HepG2 (cell line): Measurements from ENCODE around the gene C11orf21. TPM values are rescaled to one million over a fixed set of nuclear protein-coding genes. Genes with fewer than 3 reads are reported as not detected.

Source experiments
- AGO2 ChIP-seq: fragments of 200-400 bp; formaldehyde crosslinking; optimal IDR thresholded peaks from 2 replicates; pipeline ENCODE3; 2017; ENCODE audit warnings: mild to moderate bottlenecking, low read depth, low read length, moderate library complexity
- CENPBD1 ChIP-seq: sonication (generic); formaldehyde crosslinking; IDR thresholded peaks from 2 replicates; pipeline ENCODE4 v1.8.0; 2022; ENCODE audit warnings: missing genetic modification reagents, low read depth, mild to moderate bottlenecking, borderline replicate concordance
- CHD4 ChIP-seq: fragments of 200-600 bp; sonication (generic); IDR thresholded peaks from 2 replicates; pipeline ENCODE4 v1.7.0; 2017; ENCODE audit warnings: mild to moderate bottlenecking, low read length, borderline replicate concordance
- CSRNP1 ChIP-seq: sonication (generic); formaldehyde crosslinking; IDR thresholded peaks from 2 replicates; pipeline ENCODE4 v1.8.1; 2023; ENCODE audit warnings: mild to moderate bottlenecking, missing genetic modification reagents
- DR1 ChIP-seq: sonication (generic); formaldehyde crosslinking; IDR thresholded peaks from 2 replicates; pipeline ENCODE4 v1.8.0; 2021; ENCODE audit warnings: mild to moderate bottlenecking, missing genetic modification reagents, inconsistent platforms
- HNRNPL ChIP-seq: fragments of 200-400 bp; formaldehyde crosslinking; IDR thresholded peaks from 2 replicates; pipeline ENCODE4 v1.6.1; 2017; ENCODE audit warnings: mild to moderate bottlenecking, low read depth, low read length
- JUNB ChIP-seq: sonication (generic); formaldehyde crosslinking; IDR thresholded peaks from 2 replicates; pipeline ENCODE4 v1.8.0; 2022; ENCODE audit warnings: missing genetic modification reagents, mild to moderate bottlenecking, borderline replicate concordance
- KAT8 ChIP-seq: IDR thresholded peaks from 2 replicates; pipeline ENCODE4 v1.6.1; 2016; ENCODE audit warnings: missing genetic modification reagents, missing compliant biosample characterization
- KDM3A ChIP-seq: IDR thresholded peaks from 2 replicates; pipeline ENCODE4 v1.6.1; 2018; ENCODE audit warnings: low read depth, missing compliant biosample characterization
- MEF2D ChIP-seq: sonication (generic); formaldehyde crosslinking; IDR thresholded peaks from 2 replicates; pipeline ENCODE4 v1.5.1; 2020; ENCODE audit warnings: mild to moderate bottlenecking, missing genetic modification reagents
- MTF1 ChIP-seq: sonication (generic); formaldehyde crosslinking; IDR thresholded peaks from 2 replicates; pipeline ENCODE4 v1.5.0; 2020; ENCODE audit warnings: missing genetic modification reagents
- NFKB2 ChIP-seq: sonication (generic); formaldehyde crosslinking; IDR thresholded peaks from 2 replicates; pipeline ENCODE4 v1.4.0; 2020; ENCODE audit warnings: missing genetic modification reagents, borderline replicate concordance
- NR1H2 ChIP-seq: sonication (generic); formaldehyde crosslinking; IDR thresholded peaks from 2 replicates; pipeline ENCODE4 v1.8.1; 2022; ENCODE audit warnings: low read depth, missing genetic modification reagents, borderline replicate concordance
- SIX4 ChIP-seq: sonication (generic); formaldehyde crosslinking; IDR thresholded peaks from 2 replicates; pipeline ENCODE4 v1.4.0; 2020; ENCODE audit warnings: missing genetic modification reagents
- SMAD9 ChIP-seq: sonication (generic); formaldehyde crosslinking; IDR thresholded peaks from 2 replicates; pipeline ENCODE4 v1.5.1; 2020; ENCODE audit warnings: mild to moderate bottlenecking, missing genetic modification reagents
- SOX13 ChIP-seq, 3 experiments: fragments of 450-650 bp in 1 of 3; sonication (generic) in 1 of 3; formaldehyde crosslinking in 1 of 3; IDR thresholded peaks in 2 of 3; conservative IDR thresholded peaks in 1 of 3; 2 replicates each; pipeline versions ENCODE4 v1.5.0 to v1.6.1; 2016 to 2020; ENCODE audit warnings: antibody characterized with exemption in 1 of 3, mild to moderate bottlenecking in 1 of 3, missing compliant biosample characterization in 1 of 3, missing genetic modification reagents in 1 of 3, moderate library complexity in 1 of 3
- TIGD3 ChIP-seq: sonication (generic); formaldehyde crosslinking; IDR thresholded peaks from 2 replicates; pipeline ENCODE4 v1.5.1; 2020; ENCODE audit warnings: mild to moderate bottlenecking, missing genetic modification reagents, borderline replicate concordance
- ZBTB34 ChIP-seq: sonication (generic); formaldehyde crosslinking; IDR thresholded peaks from 2 replicates; pipeline ENCODE4 v1.8.0; 2022; ENCODE audit warnings: mild to moderate bottlenecking, missing genetic modification reagents
- ZFP82 ChIP-seq: sonication (generic); formaldehyde crosslinking; IDR thresholded peaks from 2 replicates; pipeline ENCODE4 v1.5.1; 2020; ENCODE audit warnings: mild to moderate bottlenecking, missing genetic modification reagents, borderline replicate concordance
- ZNF160 ChIP-seq: sonication (generic); formaldehyde crosslinking; IDR thresholded peaks from 2 replicates; pipeline ENCODE4 v1.8.0; 2022; ENCODE audit warnings: mild to moderate bottlenecking, inconsistent platforms, missing genetic modification reagents
- ZNF263 ChIP-seq: sonication (generic); formaldehyde crosslinking; IDR thresholded peaks from 2 replicates; pipeline ENCODE4 v1.4.0; 2020; ENCODE audit warnings: missing genetic modification reagents
- ZNF383 ChIP-seq: sonication (generic); formaldehyde crosslinking; IDR thresholded peaks from 2 replicates; pipeline ENCODE4 v1.4.0; 2020; ENCODE audit warnings: missing genetic modification reagents, mild to moderate bottlenecking, borderline replicate concordance
- ZNF556 ChIP-seq: sonication (generic); formaldehyde crosslinking; IDR thresholded peaks from 2 replicates; pipeline ENCODE4 v1.4.0; 2020; ENCODE audit warnings: mild to moderate bottlenecking, missing genetic modification reagents, borderline replicate concordance
- ZNF563 ChIP-seq: sonication (generic); formaldehyde crosslinking; IDR thresholded peaks from 2 replicates; pipeline ENCODE4 v1.8.0; 2022; ENCODE audit warnings: mild to moderate bottlenecking, moderate library complexity, missing genetic modification reagents
- ZNF792 ChIP-seq: IDR thresholded peaks from 2 replicates; pipeline ENCODE4 v1.6.1; 2016
- polyA plus RNA-seq, 8 experiments: library from polyadenylated mRNA; depleted of rRNA in 3 of 8; stranded (reverse) in 7 of 8; unstranded in 1 of 8; fragments of >200 nt; fragmentation: Illumina TruSeq in 4 of 8; extraction: Trizol in 4 of 8; gene quantifications; 2 replicates each; pipeline versions ENCODE4 v1.2.1 to v1.2.3, GENCODE V29; 2011 to 2016; ENCODE audit warnings: low read depth in 4 of 8, missing spikeins in 1 of 8, mixed read lengths in 1 of 8; ENCODE audit not compliant: insufficient read depth in 1 of 8
- total RNA-seq, 5 experiments: library from RNA; depleted of rRNA; stranded (reverse); fragments of >200 nt; fragmentation: Illumina TruSeq; extraction: Trizol; gene quantifications; 2 replicates each; pipeline ENCODE4 v1.2.3, GENCODE V29; 2016; ENCODE audit warnings: low read depth in 1 of 5

The C11orf21 gene
- total and polyA plus RNA-seq, 2 of the 13 experiments (the other 11 are each of a cell fraction or from before 2014, with no cell fraction given) = 0.08 TPM; not detected in 1

- TF ChIP-seq CSRNP1 (CRISPR knock-in tag) = 0 out of 2 replicates have a peak, but pooled peaks have one; percentile 30
- no peak for TF ChIP-seq TIGD3 (CRISPR knock-in tag)
- TF ChIP-seq SOX13 (IDR thresholded peaks at IDR 0.05) = no peak
- peak in 1 of 2 experiments; percentile 69; a peak in 2 of 4 replicates for TF ChIP-seq SOX13 (CRISPR knock-in tag; conservative IDR thresholded peaks at IDR 0.05 in 1 of 2, IDR thresholded peaks at IDR 0.05 in 1 of 2)
- no peak for TF ChIP-seq MEF2D (CRISPR knock-in tag)
- peak; percentile 26; the same call in 1 of the 2 replicates for TF ChIP-seq SIX4 (CRISPR knock-in tag)
- peak; percentile 65; the same call in 1 of the 2 replicates for TF ChIP-seq ZNF792
- peak; percentile 74 for TF ChIP-seq ZNF563 (CRISPR knock-in tag)
- no peak; the same call in 1 of the 2 replicates for TF ChIP-seq ZNF556
- TF ChIP-seq KAT8 (CRISPR knock-in tag) = 0 out of 2 replicates have a peak, but pooled peaks have one; percentile 33
- TF ChIP-seq CENPBD1 (CRISPR knock-in tag) = no peak
- TF ChIP-seq ZNF383 (CRISPR knock-in tag) = no peak
- TF ChIP-seq NR1H2 (CRISPR knock-in tag) = no peak
- no peak for TF ChIP-seq JUNB
- TF ChIP-seq ZNF160 (CRISPR knock-in tag) = no peak
- TF ChIP-seq HNRNPL = no peak
- no peak for TF ChIP-seq AGO2
- 0 out of 2 replicates have a peak, but pooled peaks have one; percentile 47 for TF ChIP-seq KDM3A (CRISPR knock-in tag)
- no peak for TF ChIP-seq MTF1
- TF ChIP-seq CHD4 = no peak
- peak; percentile 86; the same call in 1 of the 2 replicates for TF ChIP-seq SMAD9
- TF ChIP-seq NFKB2 (CRISPR knock-in tag) = no peak
- TF ChIP-seq ZBTB34 = no peak
- TF ChIP-seq ZFP82 (CRISPR knock-in tag) = no peak
- TF ChIP-seq DR1 (CRISPR knock-in tag) = no peak
- no peak for TF ChIP-seq ZNF263 (CRISPR knock-in tag)
Measured at GRCh38 chr11:2268729-2269600, 32.8 kb downstream of the C11orf21 start (continued).
